IMR-90 (cell line): ENCODE measurements around the gene FAF2. TPM values are rescaled to one million over a fixed set of nuclear protein-coding genes. Genes with fewer than 3 reads are reported as not detected.
"Not testable (repeated sequence)": the region's sequence is repeated elsewhere in the genome, so short reads cannot be mapped to it uniquely, and the experiment has no call there.

Experiments
- ATAC-seq: fragments of 200-7000 bp; cut with Tn5 transposase; 2 replicates; pipeline ENCODE4 v1.9.1; 2020; ENCODE audit warnings: low read depth, mild to moderate bottlenecking, moderate library complexity
- BruUV-seq: library from RNA; stranded (reverse); fragments of 400-500 nt; replicated peaks from 2 replicates; lab custom pipeline; 2021; lab: Mats Ljungman, UMichigan
- CTCF ChIA-PET: fragments of 300-600 bp; formaldehyde crosslinking; extraction: SDS; loops from one replicate; lab custom pipeline; 2021; ENCODE audit warnings: antibody characterized with exemption; lab: Yijun Ruan, JAX
- POLR2A ChIA-PET: fragments of 300-600 bp; sonication (Branson Sonifier 250); formaldehyde crosslinking; loops from one replicate; lab custom pipeline; 2022; ENCODE audit warnings: antibody characterized with exemption; ENCODE audit not compliant: unreplicated experiment; lab: Charles Lee
- DNase-seq: peaks from one replicate; pipeline ENCODE4 v3.0.0; 2013
- H2AFZ ChIP-seq: replicated peaks from 2 replicates; pipeline ENCODE3; 2013; ENCODE audit warnings: low read length, mild to moderate bottlenecking; ENCODE audit not compliant: poor library complexity
- H2AK5ac ChIP-seq: 2 replicates; pipeline ENCODE4 v1.6.1; 2013; ENCODE audit warnings: low read depth, low read length, inconsistent platforms
- H2AK9ac ChIP-seq: replicated peaks from 2 replicates; pipeline ENCODE3; 2013; ENCODE audit warnings: mild to moderate bottlenecking, low read depth, low read length, moderate library complexity; ENCODE audit not compliant: poor library complexity
- H2BK120ac ChIP-seq: 2 replicates; pipeline ENCODE4 v1.6.1; 2013; ENCODE audit warnings: low read depth, low read length, inconsistent platforms
- H2BK15ac ChIP-seq: 3 replicates; pipeline ENCODE4 v1.6.1; 2013; ENCODE audit warnings: low read depth, low read length, inconsistent platforms
- H2BK20ac ChIP-seq: 2 replicates; pipeline ENCODE4 v1.6.1; 2013; ENCODE audit warnings: low read depth, mild to moderate bottlenecking, inconsistent platforms, low read length, moderate library complexity
- H2BK5ac ChIP-seq: 2 replicates; pipeline ENCODE4 v1.6.1; 2013; ENCODE audit warnings: mild to moderate bottlenecking, low read depth, low read length, inconsistent platforms; ENCODE audit not compliant: poor library complexity, severe bottlenecking
- H3K14ac ChIP-seq: replicated peaks from 2 replicates; pipeline ENCODE4 v1.6.1; 2013; ENCODE audit warnings: low read depth, low read length, inconsistent platforms
- H3K18ac ChIP-seq: 2 replicates; pipeline ENCODE4 v1.6.1; 2013; ENCODE audit warnings: low read depth, low read length, control low read depth
- H3K23ac ChIP-seq: 2 replicates; pipeline ENCODE4 v1.6.1; 2013; ENCODE audit warnings: low read depth, low read length, inconsistent platforms
- H3K27ac ChIP-seq: 2 replicates; pipeline ENCODE4 v1.5.1; 2013; ENCODE audit warnings: mild to moderate bottlenecking, control low read depth, low read length; ENCODE audit not compliant: insufficient read depth
- H3K27me3 ChIP-seq: 2 replicates; pipeline ENCODE4 v1.6.1; 2013; ENCODE audit warnings: low read length; ENCODE audit not compliant: control insufficient read depth, insufficient read depth
- H3K36me3 ChIP-seq: 2 replicates; pipeline ENCODE4 v1.6.1; 2013; ENCODE audit warnings: low read length, mixed read lengths; ENCODE audit not compliant: control insufficient read depth, insufficient read depth
- H3K4ac ChIP-seq: 2 replicates; pipeline ENCODE4 v1.6.1; 2013; ENCODE audit warnings: low read depth, low read length, inconsistent platforms
- H3K4me1 ChIP-seq: 2 replicates; pipeline ENCODE4 v1.6.1; 2013; ENCODE audit warnings: low read length, mixed read lengths; ENCODE audit not compliant: control insufficient read depth, insufficient read depth
- H3K4me2 ChIP-seq: 2 replicates; pipeline ENCODE4 v1.6.1; 2013; ENCODE audit warnings: low read depth, mild to moderate bottlenecking, control low read depth, low read length, moderate library complexity
- H3K4me3 ChIP-seq: 2 replicates; pipeline ENCODE4 v1.5.1; 2013; ENCODE audit warnings: low read depth, mild to moderate bottlenecking, control low read depth, low read length, moderate library complexity; ENCODE audit not compliant: insufficient read depth
- H3K56ac ChIP-seq: 2 replicates; pipeline ENCODE4 v1.6.1; 2013; ENCODE audit warnings: low read length, inconsistent platforms; ENCODE audit not compliant: insufficient read depth; ENCODE audit errors: extremely low read depth
- H3K79me1 ChIP-seq, 2 experiments: 2 replicates each; pipeline ENCODE4 v1.6.1; 2013; ENCODE audit warnings: low read length in 2 of 2, inconsistent platforms in 1 of 2, low read depth in 1 of 2
- H3K9ac ChIP-seq: 2 replicates; pipeline ENCODE4 v1.6.1; 2013; ENCODE audit warnings: low read depth, low read length, control low read depth
- H3K9me1 ChIP-seq: 2 replicates; pipeline ENCODE4 v1.6.1; 2013; ENCODE audit warnings: low read length, inconsistent platforms; ENCODE audit not compliant: insufficient read depth
- H3K9me3 ChIP-seq: 2 replicates; pipeline ENCODE4 v1.6.1; 2013; ENCODE audit warnings: low read length; ENCODE audit not compliant: control insufficient read depth, insufficient read depth
- H4K20me1 ChIP-seq: 2 replicates; pipeline ENCODE4 v1.6.1; 2013; ENCODE audit warnings: low read length, inconsistent platforms; ENCODE audit not compliant: insufficient read depth
- H4K5ac ChIP-seq: 2 replicates; pipeline ENCODE4 v1.6.1; 2013; ENCODE audit warnings: mild to moderate bottlenecking, low read depth, low read length, control low read depth
- H4K8ac ChIP-seq, 2 experiments: 2 replicates each; pipeline ENCODE4 v1.6.1; 2013; ENCODE audit warnings: low read depth in 2 of 2, low read length in 2 of 2, control low read depth in 1 of 2, inconsistent platforms in 1 of 2
- H4K91ac ChIP-seq: 2 replicates; pipeline ENCODE4 v1.6.1; 2013; ENCODE audit warnings: low read depth, low read length, inconsistent platforms; ENCODE audit not compliant: insufficient read depth
- WGBS, 2 experiments: methylation state at CpG; one replicate each; pipeline versions ENCODE4 v1.1.5 to v1.1.7; 2013; ENCODE audit warnings: missing lambda C conversion rate in 2 of 2; ENCODE audit not compliant: insufficient read length in 1 of 2; ENCODE audit errors: extremely low coverage in 2 of 2; 5-methylcytosine and 5-hydroxymethylcytosine counted together
- dilution Hi-C: fragments of 300-500 bp; cut with HindIII; formaldehyde crosslinking; loops from one replicate; pipeline ENCODE4 v1.14.3; 2018; ENCODE audit warnings: low sequenced_read_pairs; ENCODE audit not compliant: unreplicated experiment
- in situ Hi-C: fragments of 300-500 bp; cut with MboI; formaldehyde crosslinking; loops from 3 replicates; pipeline ENCODE4 v1.14.3; 2019; ENCODE audit warnings: low sequenced_read_pairs, inconsistent platforms, mixed read lengths
- intact Hi-C: fragments of 100-400 bp; cut with micrococcal nuclease; formaldehyde crosslinking; loops from 2 replicates; pipeline ENCODE4 v1.10.0; 2022
- polyA plus RNA-seq, 3 experiments: library from polyadenylated mRNA; depleted of rRNA; stranded (reverse); fragments of >200 nt; gene quantifications; 2 replicates each; pipeline ENCODE4 v1.2.3, GENCODE V29; 2012; ENCODE audit warnings: low replicate concordance in 1 of 3
- total RNA-seq: library from RNA; depleted of rRNA; stranded (reverse); fragments of >200 nt; gene quantifications from 2 replicates; pipeline ENCODE4 v1.2.3, GENCODE V29; 2012

Gene FAF2
- total and polyA plus RNA-seq, 2 of the 4 experiments (the other 2 are of a cell fraction) = 32.9 to 47.0 TPM

DNA sequence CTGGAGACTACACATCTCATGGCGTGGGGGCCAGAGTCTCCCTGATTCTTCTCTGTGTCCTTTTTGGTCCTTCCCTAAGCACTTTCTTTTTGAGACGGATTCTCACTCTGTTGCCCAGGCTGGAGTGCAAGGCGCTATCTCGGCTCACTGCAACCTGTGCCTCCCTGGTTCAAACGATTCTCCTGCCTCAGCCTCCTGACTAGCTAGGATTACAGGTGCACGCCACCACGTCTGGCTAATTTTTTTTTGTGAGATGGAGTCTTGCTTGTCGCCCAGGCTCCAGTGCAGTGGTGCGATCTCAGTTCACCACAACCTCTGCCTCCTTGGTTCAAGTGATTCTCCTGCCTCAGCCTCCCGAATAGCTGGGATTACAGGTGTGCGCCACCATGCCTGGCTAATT, 102.8 kb downstream of the FAF2 start:
- H3K18ac ChIP-seq = not testable (repeated sequence)

More for the DNA sequence above, 102.8 kb downstream of the FAF2 start:
- WGBS, 2 experiments = 84% methylated on average over 7 of the region's 11 CpGs; no CpG with 5 or more reads in 1 of the 2 experiments
- H3K9me3 ChIP-seq, H2BK120ac ChIP-seq, dilution Hi-C loops, CTCF ChIA-PET, H2AFZ ChIP-seq, ATAC-seq, H2AK5ac ChIP-seq, H3K9ac ChIP-seq, POLR2A ChIA-PET, H3K79me1 ChIP-seq, BruUV-seq, H3K56ac ChIP-seq, H2BK20ac ChIP-seq, H3K27ac ChIP-seq, H2AK9ac ChIP-seq, H4K5ac ChIP-seq, DNase-seq, H4K91ac ChIP-seq, H3K4me2 ChIP-seq, H3K4me3 ChIP-seq, H3K36me3 ChIP-seq, H3K4me1 ChIP-seq, intact Hi-C loops, H4K20me1 ChIP-seq, H2BK15ac ChIP-seq, H3K9me1 ChIP-seq, H3K14ac ChIP-seq, H2BK5ac ChIP-seq, H3K4ac ChIP-seq, H4K8ac ChIP-seq, H3K23ac ChIP-seq: not testable (repeated sequence)
- in situ Hi-C loops = loop anchor here (25.0 kb wide), 1 partner anchor 814 kb away; no protein-coding TSS in a partner anchor
- peaks cover 19% of the 10 kb centered on the region; the same call in 1 of the 2 replicates for H3K27me3 ChIP-seq
